NCI-H187 treated with DMSO at 0.1 percent for 48 hours (cell line): ENCODE data around the gene USP48.
A peak's percentile ranks its signal among the peaks of the same experiment; 100 is the strongest.
"Not testable (repeated sequence)": the region's sequence is repeated elsewhere in the genome, so short reads cannot be mapped to it uniquely, and the experiment has no call there.

Experiments
- DNase-seq: peaks from one replicate; lab custom pipeline; 2025; lab: John Stamatoyannopoulos, UW

The USP48 gene

GRCh38 chr1:21814981-21815582, 32.1 kb upstream of the USP48 start:
- no peak for DNase-seq

GRCh38 chr1:21814241-21814918, 31.4 kb upstream of the USP48 start:
- no peak for DNase-seq

DNA sequence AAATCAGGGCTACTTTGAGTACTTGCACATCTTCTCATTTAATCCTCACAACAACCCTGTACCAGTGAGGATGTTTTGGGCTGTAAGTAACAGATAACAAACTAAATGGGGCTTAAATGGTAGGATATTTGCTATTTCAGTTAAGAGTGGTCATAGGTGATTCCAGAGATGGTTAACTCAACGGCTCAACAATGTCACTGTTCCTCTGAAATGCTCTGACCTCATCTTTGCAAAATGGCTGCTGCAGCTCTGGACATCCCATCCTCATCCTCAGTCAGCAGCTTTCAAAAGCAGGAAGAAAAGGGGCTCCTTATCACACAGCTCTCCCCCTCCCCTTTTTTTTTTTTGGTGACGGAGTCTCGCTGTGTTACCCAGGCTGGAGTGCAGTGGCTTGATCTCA, 30.6 kb upstream of the USP48 start:
- DNase-seq = no peak

- DNase-seq = no peak
Measured at GRCh38 chr1:21811875-21812305, 28.9 kb upstream of the USP48 start, which contains the start of gene LDLRAD2. TSS of gene LDLRAD2 (plus strand) at chr1:21812265. CDS start at chr1:21812452, 187 bp downstream.

DNA sequence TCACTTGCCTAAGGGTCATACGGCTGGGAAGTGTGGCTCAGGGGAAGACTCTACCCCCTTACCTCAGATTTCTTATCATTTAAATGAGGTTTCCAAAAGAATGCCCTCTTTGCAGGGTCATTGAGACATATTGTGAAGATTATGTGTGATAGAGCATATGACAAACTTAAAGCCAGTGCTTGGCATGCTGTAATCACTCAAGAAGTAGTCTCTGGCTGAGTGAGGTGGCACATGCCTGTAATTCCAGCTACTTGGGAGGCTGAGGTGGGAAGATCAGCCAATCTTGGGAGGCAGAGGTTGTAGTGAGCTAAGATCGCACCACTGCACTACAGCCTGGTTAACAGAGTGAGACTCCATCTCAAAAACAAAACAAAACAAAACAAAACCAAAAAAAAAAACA, 21.6 kb upstream of the USP48 start:
- no peak for DNase-seq

DNA sequence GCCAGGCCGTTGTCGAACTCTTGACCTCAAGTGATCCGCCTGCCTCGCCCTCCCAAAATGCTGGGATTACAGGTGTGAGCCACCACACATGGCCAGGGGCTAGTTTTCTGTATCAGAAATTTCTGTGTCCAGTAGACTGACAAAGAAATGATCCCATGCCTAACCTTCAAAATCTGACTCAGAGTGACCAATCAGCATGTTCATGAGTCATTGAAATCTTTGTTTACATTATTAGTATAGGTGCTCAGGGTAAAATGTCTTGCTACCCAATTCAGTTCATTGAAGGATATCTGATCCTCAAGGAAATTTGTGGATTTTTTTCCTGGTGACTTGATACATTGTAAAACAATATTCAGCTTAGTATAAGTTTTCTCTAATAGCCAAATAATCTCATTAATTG, 18.2 kb upstream of the USP48 start:
- no peak for DNase-seq

DNA sequence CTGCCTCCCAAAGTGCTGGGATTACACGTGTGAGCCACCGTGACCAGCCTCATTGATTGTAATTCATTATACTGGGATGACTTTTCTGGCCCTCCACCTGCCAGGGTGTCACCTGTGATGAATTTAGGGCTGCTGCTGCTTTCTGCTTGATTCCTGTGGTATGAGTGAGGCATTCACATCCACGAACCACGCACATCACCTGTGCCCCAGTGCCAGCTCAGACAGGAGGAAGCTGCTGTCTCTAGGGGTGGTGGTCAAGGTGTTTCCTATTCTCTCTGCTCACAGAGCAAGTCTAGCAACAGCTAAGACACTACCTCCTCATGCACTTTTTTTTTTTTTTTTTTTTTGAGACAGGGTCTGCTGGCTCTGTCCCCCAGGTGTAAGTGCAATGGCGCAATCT, 16.8 kb upstream of the USP48 start:
- no peak for DNase-seq

DNA sequence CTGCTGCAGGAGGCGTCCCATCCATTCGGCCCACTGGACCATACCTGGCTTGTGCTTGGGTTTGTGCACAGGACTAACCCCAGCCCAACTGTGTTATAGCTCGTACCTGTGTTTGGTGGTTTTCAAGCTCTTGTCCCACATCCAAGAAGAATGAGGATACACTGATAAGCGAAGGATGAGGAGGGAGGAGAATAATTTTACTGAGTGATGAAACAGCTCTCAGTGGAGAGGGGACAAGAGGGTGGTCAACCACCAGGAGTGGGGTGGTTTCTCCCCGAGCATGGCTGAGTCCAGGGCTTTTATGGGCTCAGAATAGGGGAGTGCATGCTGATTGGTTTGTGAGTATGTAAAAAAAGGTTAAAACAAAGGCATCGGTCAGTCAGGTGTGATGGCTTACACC, 12.1 kb upstream of the USP48 start:
- DNase-seq = no peak

DNA sequence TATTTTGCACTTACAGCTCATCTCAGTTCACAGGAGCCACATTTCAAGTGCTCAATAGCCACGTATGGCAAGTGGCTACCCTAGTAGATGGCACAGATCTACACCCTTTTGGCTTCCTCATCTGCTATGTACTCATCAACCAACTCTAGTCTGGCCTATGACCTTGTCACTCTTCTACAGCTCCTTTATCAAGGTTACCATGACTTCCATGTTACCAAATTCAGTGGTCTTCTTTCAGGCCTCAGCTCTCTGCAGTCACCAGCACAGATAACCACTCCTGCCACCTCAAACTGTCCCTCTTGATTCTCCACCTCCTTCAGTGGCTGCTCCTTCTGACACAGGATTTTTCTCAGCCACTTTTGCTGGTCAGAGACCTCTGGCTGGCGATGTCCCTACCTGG, 11.7 kb upstream of the USP48 start:
- no peak for DNase-seq

GRCh38 chr1:21793104-21793503, 10.2 kb upstream of the USP48 start:
- no peak for DNase-seq

- no peak for DNase-seq
Measured at GRCh38 chr1:21786640-21787039, 3.7 kb upstream of the USP48 start.

- DNase-seq = not testable (repeated sequence)
Measured at GRCh38 chr1:21785764-21786163, 2.8 kb upstream of the USP48 start.

DNA sequence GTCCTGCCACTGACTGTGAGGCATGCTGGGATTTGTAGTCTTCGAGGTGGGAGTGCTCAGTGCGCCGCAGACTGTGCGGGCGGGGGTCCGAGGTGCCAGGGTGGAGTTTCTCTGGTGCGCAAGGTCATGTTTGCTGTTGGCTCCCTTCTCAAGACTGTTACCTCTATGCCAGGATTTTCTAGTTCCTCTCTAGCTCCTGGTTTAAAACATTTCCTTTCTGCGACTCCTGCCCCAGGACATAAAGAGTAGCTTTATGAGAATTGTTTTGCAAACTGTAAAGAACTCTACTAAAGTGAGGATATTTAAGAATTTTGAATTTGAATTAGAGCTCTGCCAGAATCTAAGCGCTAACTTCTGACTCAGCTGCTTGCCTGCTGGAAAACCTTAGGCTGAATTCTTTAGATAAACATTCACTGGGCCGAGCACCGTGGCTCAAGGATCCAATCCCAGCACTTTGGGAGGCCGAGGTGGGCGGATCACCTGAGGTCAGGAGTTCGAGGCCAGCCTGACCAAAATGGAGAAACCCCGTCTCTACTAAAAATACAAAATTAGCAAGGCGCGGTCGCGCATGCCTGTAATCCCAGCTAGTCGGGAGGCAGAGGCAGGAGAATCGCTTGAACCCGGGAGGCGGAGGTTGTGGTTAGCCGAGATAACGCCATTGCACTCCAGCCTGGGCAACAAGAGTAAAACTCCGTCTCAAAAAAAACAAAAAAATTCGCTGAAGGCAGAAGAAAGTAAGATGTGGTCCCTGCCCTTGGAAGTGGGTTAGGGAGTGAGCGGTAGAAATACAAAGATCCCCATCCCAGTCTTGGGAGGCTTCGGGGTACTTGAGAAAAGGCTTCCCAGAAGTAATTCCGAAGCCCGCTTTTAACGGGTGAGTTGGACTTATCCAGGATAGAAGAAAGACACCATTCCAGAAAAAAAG, 992 bp upstream of the USP48 start:
- peak; percentile 68 for DNase-seq

GRCh38 chr1:21782349-21782867, 541 bp downstream of the USP48 start:
- DNase-seq = no peak

DNA sequence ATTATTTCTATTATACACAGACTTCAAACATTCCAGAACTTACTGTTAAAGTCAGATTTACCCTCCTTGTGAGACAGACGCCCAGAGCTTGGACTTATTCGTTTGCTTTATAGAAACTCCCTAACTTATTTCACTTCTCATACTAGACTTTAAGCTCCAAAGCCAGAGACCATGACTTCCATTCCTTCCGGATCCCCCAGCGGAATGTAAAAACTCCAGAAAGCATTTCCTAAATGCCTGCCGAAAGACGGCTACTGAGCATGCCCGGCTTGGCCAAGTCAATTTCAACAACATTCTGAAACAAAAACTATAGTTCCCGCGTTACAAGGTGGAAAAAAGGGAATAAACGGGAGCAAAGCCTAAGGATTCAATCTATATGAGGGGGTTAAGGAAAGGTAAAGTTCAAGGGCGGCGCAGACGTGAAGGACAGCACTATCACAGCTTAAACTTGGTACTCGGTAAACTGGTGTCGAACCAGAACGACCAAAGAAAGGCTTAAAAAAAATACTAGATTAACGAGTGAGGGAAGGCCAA, 1.1 kb downstream of the USP48 start:
- no peak for DNase-seq

- DNase-seq = no peak
Measured at GRCh38 chr1:21779613-21780521, 3.1 kb downstream of the USP48 start.

DNA sequence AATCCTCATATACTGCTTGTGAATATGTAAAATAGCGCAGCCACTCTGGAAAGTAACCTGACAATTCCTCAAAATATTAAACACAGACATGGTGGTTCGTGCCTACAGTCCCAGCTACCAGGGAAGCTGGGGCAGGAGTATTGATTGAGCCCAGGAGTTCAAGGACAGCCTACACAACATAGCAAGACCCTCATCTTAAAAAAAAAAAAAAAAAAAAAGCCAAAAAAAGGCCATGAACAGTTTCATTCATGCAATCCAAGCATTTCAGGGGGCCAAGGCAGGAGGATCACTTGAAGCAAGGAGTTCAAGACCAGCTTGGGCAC, 4.6 kb downstream of the USP48 start:
- DNase-seq = no peak

DNA sequence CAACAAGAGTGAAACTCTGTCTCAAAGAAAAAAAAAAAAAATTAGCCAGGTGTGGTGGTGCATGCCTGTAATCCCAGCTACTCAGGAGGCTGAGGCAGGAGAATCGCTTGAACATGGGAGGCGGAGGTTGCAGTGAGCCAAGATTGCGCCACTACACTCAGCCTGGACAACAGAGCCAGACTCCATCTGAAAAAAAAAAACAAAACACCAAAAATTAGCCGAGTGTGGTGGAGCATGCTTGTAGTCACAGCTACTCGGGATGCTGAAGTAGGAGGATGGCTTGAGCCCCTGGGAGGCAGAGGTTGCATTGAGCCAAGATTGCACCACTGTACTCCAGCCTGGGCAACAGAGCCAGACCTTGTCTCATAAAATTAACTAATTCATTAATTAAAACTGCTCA, 6.0 kb downstream of the USP48 start:
- DNase-seq = not testable (repeated sequence)

DNA sequence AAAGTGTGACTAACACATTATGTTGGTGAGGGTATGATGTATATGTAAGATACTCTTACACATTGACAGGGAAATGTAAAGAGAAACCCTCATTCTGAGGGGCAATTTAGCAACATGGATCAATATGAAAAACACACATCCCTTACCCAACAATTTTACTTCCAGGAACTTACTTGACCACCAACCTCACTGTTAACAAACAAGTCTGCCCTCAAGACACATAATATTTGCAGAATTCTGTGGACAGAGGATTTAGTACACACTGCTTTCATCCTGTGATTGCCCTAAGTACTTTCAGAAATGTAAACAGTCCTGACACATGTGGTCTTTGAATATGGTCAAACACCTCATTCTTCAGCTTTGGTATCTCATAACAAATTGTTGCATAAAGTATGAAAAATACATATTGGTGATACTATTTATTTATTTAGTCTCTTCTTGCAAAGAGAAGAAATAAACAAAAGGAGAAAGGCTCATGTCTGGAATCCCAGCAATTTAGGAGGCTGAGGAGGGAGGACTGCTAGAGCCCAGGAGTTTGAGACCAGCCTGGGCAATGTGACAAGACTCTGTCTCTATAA, 6.9 kb downstream of the USP48 start:
- no peak for DNase-seq

DNA sequence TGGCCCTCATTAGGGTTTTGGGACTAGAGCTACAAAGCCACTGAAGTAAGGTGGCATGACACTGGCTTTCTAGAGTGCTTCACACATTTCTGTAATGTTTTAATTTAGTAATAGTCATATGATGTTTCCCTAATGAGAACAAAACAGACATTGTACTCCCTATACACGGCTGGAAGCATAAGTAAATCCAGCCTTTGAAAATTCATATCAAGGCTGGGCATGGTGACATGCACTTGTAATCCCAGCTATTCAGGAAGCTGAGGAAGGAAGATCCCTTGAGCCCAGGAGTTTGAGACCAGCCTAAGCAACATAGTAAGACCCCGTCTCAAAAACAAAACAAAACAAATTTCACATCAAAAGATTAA, 7.4 kb downstream of the USP48 start:
- DNase-seq = no peak
